Lung (tissue), 12 donors: Measurements from ENCODE around the gene GEMIN5. TPM values are rescaled to one million over a fixed set of nuclear protein-coding genes. Genes with fewer than 3 reads are reported as not detected.

Experiments used
- ATAC-seq: fragments of 200-7000 bp; cut with Tn5 transposase; one replicate; pipeline ENCODE4 v1.9.1; 2020; ENCODE audit warnings: moderate number of reproducible peaks; ENCODE audit not compliant: insufficient read depth, low FRiP score
- DNase-seq, 3 donors: peaks; one replicate each; pipeline ENCODE4 v3.0.0-alpha.2; 2013 to 2017
- H3K27ac ChIP-seq, 2 donors: one replicate each; pipeline ENCODE4 v1.5.1; 2013; ENCODE audit warnings: mild to moderate bottlenecking in 2 of 2, moderate library complexity in 2 of 2, control low read depth in 1 of 2, inconsistent platforms in 1 of 2, low read depth in 1 of 2, low read length in 1 of 2
- H3K27me3 ChIP-seq, 3 donors: one replicate each; pipeline ENCODE4 v1.5.1; 2013; ENCODE audit warnings: low read length in 2 of 3; ENCODE audit not compliant: control insufficient read depth in 3 of 3, insufficient read depth in 3 of 3
- H3K36me3 ChIP-seq, 4 donors: one replicate each; pipeline ENCODE4 v1.5.1; 2013; ENCODE audit warnings: low read length in 4 of 4, mild to moderate bottlenecking in 1 of 4, moderate library complexity in 1 of 4; ENCODE audit not compliant: control insufficient read depth in 4 of 4, insufficient read depth in 4 of 4
- H3K4me1 ChIP-seq, 5 donors: one replicate each; pipeline ENCODE4 v1.5.1; 2013; ENCODE audit warnings: low read length in 5 of 5, mild to moderate bottlenecking in 2 of 5, moderate library complexity in 1 of 5; ENCODE audit not compliant: control insufficient read depth in 5 of 5, insufficient read depth in 5 of 5
- H3K4me3 ChIP-seq: one replicate; pipeline ENCODE4 v1.5.1; 2013; ENCODE audit warnings: mild to moderate bottlenecking, control low read depth, moderate library complexity
- H3K9ac ChIP-seq, 2 donors: one replicate each; pipeline ENCODE4 v1.5.1; 2013; ENCODE audit warnings: low read length in 2 of 2, control low read depth in 1 of 2; ENCODE audit not compliant: insufficient read depth in 1 of 2
- H3K9me3 ChIP-seq, 4 donors: one replicate each; pipeline ENCODE4 v1.5.1; 2013; ENCODE audit warnings: low read length in 3 of 4, mild to moderate bottlenecking in 1 of 4, moderate library complexity in 1 of 4; ENCODE audit not compliant: control insufficient read depth in 4 of 4, insufficient read depth in 3 of 4
- WGBS, 2 donors: extraction: QIAGEN DNeasy Blood & Tissue Kit; methylation state at CpG; one replicate each; pipeline ENCODE4 v1.1.7; 2013; 5-methylcytosine and 5-hydroxymethylcytosine counted together
- polyA plus RNA-seq, 2 donors: library from polyadenylated mRNA; stranded (reverse); fragments of 200-250 nt; gene quantifications; one replicate each; pipeline ENCODE4 v1.2.1, GENCODE V29; 2013
- total RNA-seq, 2 donors: library from RNA; depleted of rRNA in 1 of 2; stranded (reverse); fragments of >200 nt in 1 of 2; gene quantifications; one replicate each; pipeline ENCODE4 v1.2.1, GENCODE V29; 2014 to 2021
- TF ChIP-seq, protein P1 (sequence below): IDR thresholded peaks from 2 replicates; pipeline ENCODE4 v1.5.1; 2012; ENCODE audit warnings: mild to moderate bottlenecking; ENCODE audit errors: control extremely low read depth, extremely low read depth
- donor health status: control.
- donor health status: control.
- donor health status: Bipolar disorder and iron deficiency.
- donor health status: healthy.
- donor health status: DM: yes; HTN: yes; CAD: no.

The GEMIN5 gene
- total and polyA plus RNA-seq, 4 donors: 2.8 to 18.3 (median 10.8) TPM

DNA sequence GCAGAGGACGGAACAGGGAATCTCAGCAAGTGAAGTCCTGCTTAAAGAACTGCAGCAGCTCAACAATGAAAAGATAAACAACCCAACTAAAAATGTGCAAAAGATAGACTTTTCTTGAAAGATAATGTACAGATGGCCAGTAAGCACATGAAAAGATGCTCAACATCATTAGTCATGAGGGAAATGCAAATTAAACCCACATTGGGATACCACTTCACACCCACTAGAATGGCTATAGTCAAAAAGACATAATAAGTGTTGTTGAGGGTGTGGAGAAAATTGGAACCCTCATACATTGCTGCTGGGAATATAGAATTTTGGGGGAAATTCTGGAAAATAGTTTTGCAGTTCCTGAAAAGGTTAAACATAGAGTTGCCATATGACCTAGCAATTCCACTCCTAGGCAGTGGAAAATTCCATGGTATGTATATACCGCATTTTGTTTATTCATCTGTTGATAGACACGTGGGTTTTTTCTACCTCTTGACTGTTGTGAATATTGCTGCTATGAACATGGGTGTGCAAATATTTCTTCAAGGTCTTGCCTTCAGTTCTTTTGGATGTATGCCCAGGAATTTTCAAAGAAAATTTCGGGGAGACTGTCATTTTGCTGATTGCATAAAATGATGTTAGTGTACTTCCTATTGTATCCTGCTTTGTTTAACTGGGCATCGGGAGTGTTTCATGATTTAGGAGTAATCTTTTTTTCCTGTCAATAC is 72.4 kb downstream of the GEMIN5 start:
- WGBS, 2 donors: 47 to 56% methylated on average over 5 of the region's 5 CpGs
- ATAC-seq (no peak), DNase-seq (no peak)
- H3K4me3 ChIP-seq: no peak overlapping the region
- H3K9me3 ChIP-seq: no peaks in the 10 kb centered on the region
- H3K27me3 ChIP-seq: no peaks in the 10 kb centered on the region
- TF ChIP-seq, protein P1, sequence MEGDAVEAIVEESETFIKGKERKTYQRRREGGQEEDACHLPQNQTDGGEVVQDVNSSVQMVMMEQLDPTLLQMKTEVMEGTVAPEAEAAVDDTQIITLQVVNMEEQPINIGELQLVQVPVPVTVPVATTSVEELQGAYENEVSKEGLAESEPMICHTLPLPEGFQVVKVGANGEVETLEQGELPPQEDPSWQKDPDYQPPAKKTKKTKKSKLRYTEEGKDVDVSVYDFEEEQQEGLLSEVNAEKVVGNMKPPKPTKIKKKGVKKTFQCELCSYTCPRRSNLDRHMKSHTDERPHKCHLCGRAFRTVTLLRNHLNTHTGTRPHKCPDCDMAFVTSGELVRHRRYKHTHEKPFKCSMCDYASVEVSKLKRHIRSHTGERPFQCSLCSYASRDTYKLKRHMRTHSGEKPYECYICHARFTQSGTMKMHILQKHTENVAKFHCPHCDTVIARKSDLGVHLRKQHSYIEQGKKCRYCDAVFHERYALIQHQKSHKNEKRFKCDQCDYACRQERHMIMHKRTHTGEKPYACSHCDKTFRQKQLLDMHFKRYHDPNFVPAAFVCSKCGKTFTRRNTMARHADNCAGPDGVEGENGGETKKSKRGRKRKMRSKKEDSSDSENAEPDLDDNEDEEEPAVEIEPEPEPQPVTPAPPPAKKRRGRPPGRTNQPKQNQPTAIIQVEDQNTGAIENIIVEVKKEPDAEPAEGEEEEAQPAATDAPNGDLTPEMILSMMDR: no peak
- peaks cover 17 to 33% (median 29%) of the 10 kb centered on the region in 4 donors for H3K36me3 ChIP-seq
- peak overlapping the region in 1 of 2 donors; percentile 59 for H3K27ac ChIP-seq
- no peak overlapping the region for H3K9ac ChIP-seq
- H3K4me1 ChIP-seq: peaks cover 0 to 8% (median 3%) of the 10 kb centered on the region in 5 donors

DNA sequence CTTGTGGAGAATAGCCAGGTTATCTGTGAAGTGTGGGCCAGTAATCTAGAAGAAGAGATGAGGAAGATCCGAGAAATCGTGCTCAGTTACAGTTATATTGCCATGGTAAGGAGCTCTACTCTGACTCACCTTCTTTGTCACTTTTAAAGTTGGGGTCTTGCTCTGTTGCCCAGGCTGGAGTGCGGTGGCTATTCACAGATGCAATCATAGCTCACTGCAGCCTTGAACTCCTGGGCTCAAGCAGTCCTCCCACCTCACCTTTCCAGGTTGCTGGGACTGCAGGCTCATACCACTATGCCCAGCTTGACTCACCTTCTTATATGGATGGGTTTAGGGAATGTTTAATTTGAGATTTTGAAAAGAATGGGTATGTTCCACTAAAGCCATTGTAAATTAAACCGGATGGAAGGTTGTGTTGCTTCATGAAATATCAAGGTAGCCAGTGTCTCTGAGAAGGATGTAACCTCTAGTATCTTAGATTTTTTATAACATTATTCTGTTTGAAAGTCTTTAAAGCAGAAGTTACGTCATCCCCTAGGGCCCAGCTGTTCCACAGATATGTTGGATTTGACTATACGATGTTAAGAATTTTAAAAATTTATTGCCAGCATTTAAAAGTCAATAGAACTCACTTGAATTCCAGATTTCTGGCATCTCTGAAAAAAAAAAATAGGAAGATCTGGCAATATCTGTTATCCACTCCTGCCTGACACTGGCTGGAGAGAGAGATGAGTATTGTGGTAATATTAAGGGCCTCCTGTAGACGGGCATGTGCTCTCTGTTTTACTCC is 74.5 kb downstream of the GEMIN5 start:
- no peak for ATAC-seq
- Histone ChIP-seq H3K27me3 (no peaks in the 10 kb centered on the region), H3K36me3 (peaks cover 10 to 27% (median 26%) of the 10 kb centered on the region in 4 donors), H3K4me3 (no peak overlapping the region), H3K27ac (no peak overlapping the region), H3K9me3 (no peaks in the 10 kb centered on the region), H3K4me1 (peaks cover 0 to 24% (median 11%) of the 10 kb centered on the region in 5 donors), H3K9ac (no peak overlapping the region)
- TF ChIP-seq, protein P1: no peak
- 79 to 87% methylated on average over 7 of the region's 7 CpGs for WGBS, 2 donors
- DNase-seq: no peak

DNA sequence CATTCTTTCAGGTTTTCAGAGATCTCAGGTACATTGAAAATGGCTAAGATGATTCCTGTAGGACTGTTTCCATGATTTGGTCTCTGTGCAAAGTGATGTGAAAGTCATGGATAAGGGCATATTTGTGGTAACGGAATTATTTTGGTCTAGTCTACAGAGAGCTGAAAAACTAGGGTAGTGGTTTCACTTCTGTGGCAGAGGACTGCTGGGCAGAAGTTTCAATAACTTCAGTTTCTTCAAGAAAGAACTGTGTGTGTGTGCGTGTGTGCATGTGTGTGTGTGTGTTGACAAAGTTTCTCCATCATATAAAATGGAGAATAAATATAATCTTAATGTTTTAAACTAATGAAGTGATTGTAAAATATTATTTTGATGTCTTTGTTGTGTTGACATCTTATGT is 75.2 kb downstream of the GEMIN5 start:
- Histone ChIP-seq H3K4me1 (peaks cover 0 to 24% (median 11%) of the 10 kb centered on the region in 5 donors), H3K27ac (no peak overlapping the region), H3K4me3 (no peak overlapping the region), H3K9me3 (no peaks in the 10 kb centered on the region), H3K27me3 (no peaks in the 10 kb centered on the region), H3K9ac (no peak overlapping the region), H3K36me3 (peaks cover 10 to 27% (median 25%) of the 10 kb centered on the region in 4 donors)
- TF ChIP-seq, protein P1: no peak
- ATAC-seq (no peak), DNase-seq (no peak)
- WGBS, 2 donors: 58 to 66% methylated on average over 2 of the region's 2 CpGs
